ENCODE data around the gene DAZ2. TPM values are rescaled to one million over a fixed set of nuclear protein-coding genes. Genes with fewer than 3 reads are reported as not detected.
"Not testable (repeated sequence)": the region's sequence is repeated elsewhere in the genome, so short reads cannot be mapped to it uniquely, and the experiment has no call there.

DAZ2 gene
- total RNA-seq: not detected

DNA sequence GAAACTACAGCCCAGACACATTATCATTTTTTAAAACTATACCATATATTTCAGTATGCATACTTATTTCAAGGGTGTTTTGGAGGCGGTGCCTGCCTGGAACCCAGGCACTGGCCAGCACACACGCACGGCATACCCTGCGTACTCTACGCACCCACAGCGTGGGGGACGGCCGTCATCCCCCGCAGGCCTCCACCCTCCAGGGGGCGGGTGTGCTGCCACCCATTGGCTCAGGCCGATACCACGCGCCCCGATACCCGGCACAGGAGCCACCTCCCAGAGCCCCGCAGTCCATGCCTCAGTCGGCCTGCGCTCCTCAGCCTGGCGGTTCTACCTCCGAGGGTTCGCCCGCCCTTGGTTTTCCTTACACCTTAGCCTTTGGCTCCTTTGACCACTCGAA, at the start of gene DAZ2:
TSS of gene DAZ2 (plus strand) at position 301 of the 400 bp plus-strand sequence. CDS start 208 bp downstream, outside the sequence.
- H3K27me3 ChIP-seq; H3K9me3 ChIP-seq; H3K4me3 ChIP-seq; H3K36me3 ChIP-seq; intact Hi-C loops (cut with DNase I); DNase-seq (ENCODE audit: extremely low spot score); H3K4me1 ChIP-seq; H3K27ac ChIP-seq (replicated peaks in 1 of 4): not testable (repeated sequence)
- WGBS: no CpG with 5 or more reads among the region's 23 CpGs

DNA sequence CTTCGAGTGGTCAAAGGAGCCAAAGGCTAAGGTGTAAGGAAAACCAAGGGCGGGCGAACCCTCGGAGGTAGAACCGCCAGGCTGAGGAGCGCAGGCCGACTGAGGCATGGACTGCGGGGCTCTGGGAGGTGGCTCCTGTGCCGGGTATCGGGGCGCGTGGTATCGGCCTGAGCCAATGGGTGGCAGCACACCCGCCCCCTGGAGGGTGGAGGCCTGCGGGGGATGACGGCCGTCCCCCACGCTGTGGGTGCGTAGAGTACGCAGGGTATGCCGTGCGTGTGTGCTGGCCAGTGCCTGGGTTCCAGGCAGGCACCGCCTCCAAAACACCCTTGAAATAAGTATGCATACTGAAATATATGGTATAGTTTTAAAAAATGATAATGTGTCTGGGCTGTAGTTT, 20.4 kb upstream of the DAZ2 start, which contains the start of gene DAZ1:
TSS of gene DAZ1 (minus strand) at position 101 of the 400 bp plus-strand sequence. CDS start 208 bp downstream, outside the sequence.
- H3K27me3 ChIP-seq; DNase-seq (ENCODE audit: extremely low spot score); H3K4me3 ChIP-seq; H3K4me1 ChIP-seq; intact Hi-C loops (cut with DNase I); H3K9me3 ChIP-seq; H3K27ac ChIP-seq (replicated peaks in 1 of 4); H3K36me3 ChIP-seq: not testable (repeated sequence)
- no CpG with 5 or more reads among the region's 23 CpGs for WGBS

GRCh38 chrY:23207455-23207854, 11.9 kb upstream of the DAZ2 start:
- no CpG with 5 or more reads among the region's 4 CpGs for whole genome bisulfite sequencing
- H3K9me3 ChIP-seq; H3K27me3 ChIP-seq; H3K27ac ChIP-seq (replicated peaks in 1 of 4); H3K4me1 ChIP-seq; H3K36me3 ChIP-seq; intact Hi-C loops (cut with DNase I); DNase-seq (ENCODE audit: extremely low spot score); H3K4me3 ChIP-seq: not testable (repeated sequence)

DNA sequence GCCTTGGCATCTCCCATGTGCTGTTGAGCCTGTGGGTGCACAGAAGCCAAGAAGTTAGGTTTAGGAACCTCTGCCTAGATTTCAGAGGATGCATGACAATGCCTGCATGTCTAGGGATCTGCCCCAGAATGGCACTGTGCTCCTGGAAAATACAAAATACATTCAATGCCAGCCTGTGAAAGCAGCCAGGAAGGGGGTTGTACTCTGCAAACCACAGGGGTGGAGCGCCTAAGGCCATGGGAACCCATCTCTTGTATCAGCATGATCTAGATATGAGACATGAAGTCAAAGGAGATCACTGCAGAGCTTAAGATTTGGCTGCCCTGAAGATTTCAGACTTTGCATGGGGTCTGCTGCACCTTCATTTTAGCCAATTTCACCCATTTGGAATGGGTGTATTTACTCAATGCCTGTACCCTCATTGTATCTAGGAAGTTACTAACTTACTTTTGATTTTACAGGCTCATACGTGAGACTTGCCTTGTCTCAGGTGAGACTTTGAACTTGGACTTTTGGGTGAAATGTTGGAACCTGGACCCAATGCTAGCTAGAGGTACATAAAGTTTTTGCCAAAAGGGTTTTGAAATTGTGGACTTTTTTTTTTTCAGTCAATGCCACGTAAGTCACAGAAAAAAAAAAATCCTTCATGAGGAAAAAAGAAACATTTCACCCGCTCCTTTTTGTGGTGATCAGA, 9.4 kb upstream of the DAZ2 start:
- H3K36me3 ChIP-seq; DNase-seq (ENCODE audit: extremely low spot score); intact Hi-C loops (cut with DNase I); H3K9me3 ChIP-seq; H3K27ac ChIP-seq (replicated peaks in 1 of 4); H3K4me1 ChIP-seq; H3K4me3 ChIP-seq; H3K27me3 ChIP-seq: not testable (repeated sequence)
- no CpG with 5 or more reads among the region's 4 CpGs for WGBS

DNA sequence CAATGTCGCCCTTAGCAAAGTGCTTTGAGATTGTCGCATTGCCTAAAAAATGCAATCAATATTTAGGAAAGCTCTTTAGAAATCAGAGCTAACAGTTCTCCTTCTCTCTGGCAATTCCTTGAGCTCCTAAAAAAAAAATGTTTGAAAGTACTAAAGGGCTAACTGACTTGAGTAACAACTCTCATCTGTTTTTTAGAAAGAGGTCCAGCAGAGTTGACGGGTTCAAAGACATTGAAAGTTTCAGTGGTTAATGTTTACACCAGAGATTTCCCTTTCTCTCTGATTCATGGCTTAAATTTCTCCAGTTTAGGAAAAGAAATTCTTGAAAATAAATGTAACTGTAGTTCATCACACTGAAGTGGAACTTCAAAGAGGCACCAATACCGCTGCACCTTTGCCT, 8.7 kb upstream of the DAZ2 start:
- H3K4me1 ChIP-seq; H3K4me3 ChIP-seq; H3K9me3 ChIP-seq; DNase-seq (ENCODE audit: extremely low spot score); H3K36me3 ChIP-seq; H3K27me3 ChIP-seq; H3K27ac ChIP-seq (replicated peaks in 1 of 4); intact Hi-C loops (cut with DNase I): not testable (repeated sequence)
- no CpG with 5 or more reads among the region's 4 CpGs for WGBS

Other genes starting within 250 kb of the DAZ2 start
- gene BPY2, start 235.3 kb upstream of the DAZ2 start, total RNA-seq: not detected
- not detected for gene DAZ1, start 20.5 kb upstream of the DAZ2 start, total RNA-seq